IPS-15b (cell line): ENCODE measurements around the gene IFI30.
A peak's percentile ranks its signal among the peaks of the same experiment; 100 is the strongest.
"Not testable (repeated sequence)": the region's sequence is repeated elsewhere in the genome, so short reads cannot be mapped to it uniquely, and the experiment has no call there.

Source experiments
- H3K27me3 ChIP-seq: one replicate; pipeline ENCODE4 v1.6.1; 2013; ENCODE audit warnings: low read length; ENCODE audit not compliant: control insufficient read depth, insufficient read depth
- H3K36me3 ChIP-seq: one replicate; pipeline ENCODE4 v1.6.1; 2013; ENCODE audit warnings: low read length; ENCODE audit not compliant: control insufficient read depth, insufficient read depth
- H3K4me1 ChIP-seq: one replicate; pipeline ENCODE4 v1.6.1; 2013; ENCODE audit warnings: mild to moderate bottlenecking, low read length; ENCODE audit not compliant: control insufficient read depth, insufficient read depth
- H3K4me3 ChIP-seq: one replicate; pipeline ENCODE4 v1.5.1; 2013; ENCODE audit warnings: low read depth, low read length
- H3K9ac ChIP-seq: one replicate; pipeline ENCODE4 v1.6.1; 2013; ENCODE audit warnings: low read depth, mild to moderate bottlenecking, low read length
- H3K9me3 ChIP-seq: one replicate; pipeline ENCODE4 v1.6.1; 2013; ENCODE audit warnings: mild to moderate bottlenecking, low read length; ENCODE audit not compliant: control insufficient read depth, insufficient read depth

Gene IFI30

DNA sequence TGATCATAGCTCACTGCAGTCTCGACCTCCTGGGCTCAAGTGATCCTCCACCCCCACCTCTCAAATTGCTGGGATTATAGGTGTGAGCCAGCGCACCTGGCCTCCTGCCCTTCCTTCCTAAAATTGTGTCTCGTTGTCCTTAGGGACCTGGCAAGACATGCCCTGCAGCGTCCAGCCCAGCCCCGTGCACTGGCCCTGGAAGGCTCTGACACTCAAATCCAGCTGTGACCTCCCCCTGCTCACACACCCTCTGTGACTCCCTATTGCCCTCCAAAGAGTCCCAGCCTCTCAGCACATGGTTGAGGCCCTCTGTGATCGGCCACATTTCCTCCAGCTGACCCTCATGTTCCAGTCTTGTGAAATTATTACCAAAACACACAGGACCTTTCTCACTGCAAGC, 24.3 kb downstream of the IFI30 start:
- H3K4me3 ChIP-seq = no peak overlapping the region
- peaks cover 4% of the 10 kb centered on the region for H3K4me1 ChIP-seq
- H3K9ac ChIP-seq = no peak overlapping the region
- H3K9me3 ChIP-seq = no peaks in the 10 kb centered on the region
- no peaks in the 10 kb centered on the region for H3K27me3 ChIP-seq
- H3K36me3 ChIP-seq = peaks cover 32% of the 10 kb centered on the region

DNA sequence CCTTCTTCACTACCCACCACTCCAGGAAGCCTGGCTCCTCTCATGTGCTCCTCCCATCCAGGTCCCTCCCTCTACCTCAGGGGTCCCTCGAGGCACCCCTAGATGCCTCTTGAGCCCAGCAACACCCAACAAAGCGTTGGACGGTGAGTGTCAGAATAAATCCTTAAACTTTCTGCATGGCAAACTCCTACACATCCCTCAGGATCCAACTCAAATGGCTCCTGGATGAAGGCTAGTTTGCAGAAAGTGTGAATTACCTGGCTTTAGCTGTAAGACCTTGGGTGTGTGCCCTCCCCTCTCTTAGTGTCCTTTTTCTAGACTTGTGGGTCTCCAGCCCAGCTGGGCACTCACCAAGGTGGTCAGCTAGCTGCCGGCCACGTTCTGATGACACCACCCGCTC, 24.8 kb downstream of the IFI30 start:
- H3K36me3 ChIP-seq = peaks cover 32% of the 10 kb centered on the region
- no peak overlapping the region for H3K4me3 ChIP-seq
- H3K9me3 ChIP-seq = no peaks in the 10 kb centered on the region
- peaks cover 4% of the 10 kb centered on the region for H3K4me1 ChIP-seq
- H3K27me3 ChIP-seq = no peaks in the 10 kb centered on the region
- no peak overlapping the region for H3K9ac ChIP-seq

DNA sequence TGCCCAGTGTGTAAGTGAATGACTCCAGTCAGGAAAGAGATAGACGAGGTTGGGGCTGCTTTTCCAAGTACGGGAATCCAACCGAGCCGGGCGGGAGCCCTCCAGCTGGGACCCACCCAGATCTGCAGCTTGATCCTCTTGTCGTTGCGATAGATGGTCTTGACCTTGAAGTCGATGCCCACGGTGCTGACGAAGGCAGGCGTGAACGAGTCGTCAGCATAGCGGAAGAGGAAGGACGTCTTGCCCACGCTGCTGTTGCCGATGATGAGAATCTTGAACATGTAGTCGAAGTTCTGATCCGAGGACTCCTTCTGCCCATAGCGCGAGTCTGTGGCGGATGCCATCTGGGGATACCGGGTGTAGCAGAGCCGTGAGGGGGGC, 28.8 kb downstream of the IFI30 start:
- Histone ChIP-seq H3K9ac (no peak overlapping the region), H3K27me3 (no peaks in the 10 kb centered on the region), H3K4me1 (no peaks in the 10 kb centered on the region), H3K4me3 (peak overlapping the region; percentile 95), H3K36me3 (peaks cover 18% of the 10 kb centered on the region), H3K9me3 (no peaks in the 10 kb centered on the region)

DNA sequence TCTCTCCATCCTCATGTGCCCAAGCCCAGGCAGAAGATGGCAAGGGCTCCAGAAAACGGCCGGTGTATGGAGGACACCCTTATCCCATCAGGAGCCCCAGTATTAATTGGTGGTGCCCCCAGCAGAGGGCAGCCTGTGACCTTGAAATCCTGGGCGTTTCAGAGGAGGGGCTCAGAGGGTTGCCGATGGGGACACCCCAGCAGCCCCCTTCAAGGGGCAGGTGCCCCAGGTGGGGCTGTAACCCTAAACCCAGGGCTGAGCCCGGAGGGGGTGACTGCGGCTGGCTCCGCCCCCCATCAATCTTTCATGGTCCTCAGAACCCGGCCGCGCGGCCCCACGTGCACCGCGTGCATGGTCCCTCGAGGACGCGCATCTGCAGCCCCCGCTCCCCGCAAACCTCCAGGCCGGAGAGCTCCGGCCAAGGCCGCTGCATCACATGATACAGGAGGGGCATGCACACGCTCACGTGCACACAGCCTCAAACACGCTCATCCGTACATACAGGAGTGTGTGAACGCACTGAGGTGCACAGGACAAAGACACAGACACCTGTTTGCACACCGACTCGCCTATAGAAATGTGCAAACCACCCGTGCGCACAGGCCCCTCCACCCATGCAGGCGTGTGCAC, 29.3 kb downstream of the IFI30 start:
- no peaks in the 10 kb centered on the region for H3K9me3 ChIP-seq

DNA sequence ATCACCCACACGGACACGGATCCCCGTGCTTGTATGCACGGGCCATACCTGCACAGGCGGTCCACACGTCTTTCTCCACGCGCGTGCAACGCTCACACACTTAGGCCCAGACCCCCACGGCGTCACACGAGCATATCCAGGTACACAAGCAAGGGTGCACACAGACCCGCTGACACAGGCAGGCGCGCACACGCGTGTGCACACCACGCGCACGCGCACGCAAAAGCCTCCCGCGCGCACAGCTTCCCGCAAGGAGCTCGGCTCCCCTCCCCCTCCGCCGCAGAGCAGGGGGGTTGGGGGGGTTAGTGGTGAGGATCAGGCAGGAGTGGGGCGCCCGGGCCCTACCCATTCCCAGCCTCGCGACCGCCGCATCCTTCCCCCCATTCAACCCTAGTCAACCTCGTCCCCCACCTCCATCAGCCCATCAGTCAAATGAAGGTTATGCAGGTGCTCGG, 29.8 kb downstream of the IFI30 start:
- H3K4me1 ChIP-seq = peaks cover 4% of the 10 kb centered on the region
- no peaks in the 10 kb centered on the region for H3K27me3 ChIP-seq
- no peaks in the 10 kb centered on the region for H3K9me3 ChIP-seq
- peak overlapping the region; percentile 76 for H3K9ac ChIP-seq
- peaks cover 9% of the 10 kb centered on the region for H3K36me3 ChIP-seq
- peak overlapping the region; percentile 95 for H3K4me3 ChIP-seq

More for the DNA sequence above, 29.3 kb downstream of the IFI30 start:
- no peaks in the 10 kb centered on the region for H3K27me3 ChIP-seq
- H3K4me1 ChIP-seq = peaks cover 1% of the 10 kb centered on the region
- peak overlapping the region; percentile 95 for H3K4me3 ChIP-seq
- H3K36me3 ChIP-seq = peaks cover 14% of the 10 kb centered on the region
- H3K9ac ChIP-seq = peak overlapping the region; percentile 76

DNA sequence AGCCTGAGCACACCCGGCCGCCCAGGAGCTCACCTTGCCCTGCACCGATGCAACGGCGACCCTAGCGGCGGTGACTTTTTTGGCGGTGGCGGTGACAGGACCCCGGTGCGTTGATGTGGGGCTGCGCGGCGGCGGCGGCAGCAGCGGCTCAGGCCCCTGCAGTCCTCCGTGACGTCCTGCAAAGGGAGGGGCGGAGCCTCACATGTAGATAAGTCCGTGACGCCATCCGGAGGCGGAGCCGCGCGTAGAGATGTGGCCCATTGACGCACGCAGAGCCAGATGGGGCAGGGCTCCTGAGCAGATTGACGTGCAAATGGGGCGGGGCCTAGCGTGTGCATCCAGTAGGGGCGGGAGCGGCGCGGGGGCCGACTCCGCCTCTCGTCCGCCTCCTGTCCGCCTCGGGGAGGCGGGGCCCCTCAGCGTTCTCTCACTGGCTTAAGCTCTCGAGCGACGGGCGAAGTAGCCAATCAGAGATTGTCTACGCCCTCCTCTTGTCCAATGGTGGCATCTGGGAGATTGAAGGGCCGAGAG, 30.3 kb downstream of the IFI30 start, which contains the start of gene RAB3A:
Gene RAB3A (minus strand): TSS at position 180 of the 531 bp plus-strand sequence. CDS start 1,302 bp downstream, outside the sequence.
- H3K27me3 ChIP-seq = no peaks in the 10 kb centered on the region
- H3K9ac ChIP-seq = peak within 1 kb of the TSS; percentile 81
- peaks cover 4% of the 10 kb centered on the region for H3K4me1 ChIP-seq
- no peaks in the 10 kb centered on the region for H3K9me3 ChIP-seq
- peaks cover 5% of the 10 kb centered on the region for H3K36me3 ChIP-seq
- H3K4me3 ChIP-seq = peak within 1 kb of the TSS; percentile 95

DNA sequence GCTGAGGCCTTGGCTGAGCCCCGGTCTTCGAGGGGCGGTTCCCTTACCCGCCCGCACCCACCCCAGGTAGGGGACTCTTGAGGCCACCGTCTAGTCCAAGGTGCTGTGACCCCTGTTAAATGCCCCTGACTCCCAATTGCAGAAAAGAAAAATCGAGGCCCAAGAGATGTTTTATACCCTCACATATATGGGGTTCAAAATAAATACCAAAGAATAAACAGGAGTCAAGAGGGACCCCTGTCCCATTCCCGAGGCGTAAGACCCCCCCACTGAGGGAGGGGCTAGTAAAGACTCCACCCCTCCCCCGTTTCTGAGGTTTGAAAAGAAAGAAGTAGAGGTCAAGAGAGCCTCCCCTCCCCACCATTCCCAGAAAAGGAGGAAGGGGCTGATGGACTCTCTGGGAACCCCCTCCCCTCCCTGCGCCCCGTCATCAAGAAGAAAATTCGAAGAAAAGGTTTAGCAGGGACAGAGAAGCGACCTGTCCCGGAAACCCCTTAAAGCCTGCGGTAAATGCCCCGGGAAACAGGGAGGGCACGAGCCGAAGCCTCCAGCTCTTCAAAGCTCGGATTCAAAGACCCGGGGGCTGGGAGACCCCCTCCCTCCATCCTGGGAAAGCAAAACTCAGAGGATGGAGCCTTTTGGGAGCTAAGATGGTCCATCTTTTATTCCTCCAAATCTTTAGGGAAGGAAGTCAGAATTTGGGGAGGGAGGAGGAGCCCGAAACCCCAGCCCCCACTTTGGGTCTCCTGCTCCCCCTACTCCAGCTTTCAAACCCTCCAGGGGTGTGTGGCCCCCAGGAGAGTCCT, 31.0 kb downstream of the IFI30 start:
- Histone ChIP-seq H3K9me3 (no peaks in the 10 kb centered on the region), H3K4me1 (peaks cover 4% of the 10 kb centered on the region), H3K27me3 (no peaks in the 10 kb centered on the region), H3K36me3 (peaks cover 5% of the 10 kb centered on the region), H3K4me3 (peak overlapping the region; percentile 69), H3K9ac (peak overlapping the region; percentile 81)

DNA sequence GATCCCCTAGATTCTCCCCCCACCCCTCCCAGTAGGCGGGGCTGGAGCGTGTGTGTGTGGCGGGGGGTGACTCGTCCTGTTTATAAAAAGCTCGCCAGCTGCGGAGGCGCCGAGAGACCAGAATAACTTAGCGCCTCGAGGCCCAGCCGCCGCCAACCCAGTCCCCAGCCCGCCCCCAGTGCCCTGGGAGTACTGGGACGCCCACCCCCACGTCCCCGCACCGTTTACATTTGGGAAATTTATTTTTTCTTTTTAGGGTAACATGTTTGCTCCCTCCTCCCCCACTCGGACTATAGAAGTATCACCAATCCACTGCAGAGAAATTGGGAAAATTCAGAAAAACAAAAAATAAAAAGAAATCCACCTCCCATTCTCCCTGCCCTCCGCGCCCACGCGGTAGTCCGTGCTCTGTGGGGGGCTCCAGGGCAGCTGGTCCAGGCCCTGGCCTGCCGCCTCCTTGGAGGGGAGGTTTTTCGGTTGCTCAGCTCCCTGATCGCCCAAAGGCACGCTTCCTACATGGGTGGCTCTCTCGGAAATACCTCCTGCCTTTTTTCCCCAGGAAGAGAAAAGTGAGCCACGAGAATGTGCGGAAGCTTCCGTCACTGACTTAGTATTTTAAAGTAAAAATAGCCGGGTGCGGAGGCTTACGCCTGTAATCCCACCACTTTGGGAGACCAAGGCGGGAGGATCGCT, 31.7 kb downstream of the IFI30 start:
- no peaks in the 10 kb centered on the region for H3K9me3 ChIP-seq
- no peaks in the 10 kb centered on the region for H3K27me3 ChIP-seq
- peak overlapping the region; percentile 69 for H3K4me3 ChIP-seq
- H3K9ac ChIP-seq = peak overlapping the region; percentile 81
- peaks cover 2% of the 10 kb centered on the region for H3K36me3 ChIP-seq
- H3K4me1 ChIP-seq = peaks cover 4% of the 10 kb centered on the region

DNA sequence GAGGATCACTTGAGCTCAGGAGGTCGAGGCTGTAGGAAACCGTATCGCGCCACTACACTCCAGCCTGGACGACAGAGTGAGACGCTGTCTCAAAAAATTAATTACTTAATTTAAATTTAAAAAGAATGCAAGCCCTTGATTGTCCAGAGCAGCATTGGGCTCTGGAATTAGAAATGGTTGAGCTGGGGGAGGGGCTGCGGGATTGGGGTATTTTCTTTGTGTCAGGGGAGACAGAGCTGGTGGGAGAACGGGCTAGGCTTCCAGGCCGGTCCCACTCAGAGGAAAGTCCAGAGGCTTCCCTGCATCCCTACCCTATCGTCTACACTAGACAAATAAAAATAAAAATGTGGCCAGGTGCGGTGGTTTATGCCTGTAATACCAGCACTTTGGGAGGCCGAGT, 32.4 kb downstream of the IFI30 start:
- Histone ChIP-seq H3K9ac (peak overlapping the region; percentile 38), H3K9me3 (no peaks in the 10 kb centered on the region), H3K4me1 (peaks cover 4% of the 10 kb centered on the region), H3K27me3 (no peaks in the 10 kb centered on the region), H3K4me3 (peak overlapping the region; percentile 69), H3K36me3 (no peaks in the 10 kb centered on the region)

DNA sequence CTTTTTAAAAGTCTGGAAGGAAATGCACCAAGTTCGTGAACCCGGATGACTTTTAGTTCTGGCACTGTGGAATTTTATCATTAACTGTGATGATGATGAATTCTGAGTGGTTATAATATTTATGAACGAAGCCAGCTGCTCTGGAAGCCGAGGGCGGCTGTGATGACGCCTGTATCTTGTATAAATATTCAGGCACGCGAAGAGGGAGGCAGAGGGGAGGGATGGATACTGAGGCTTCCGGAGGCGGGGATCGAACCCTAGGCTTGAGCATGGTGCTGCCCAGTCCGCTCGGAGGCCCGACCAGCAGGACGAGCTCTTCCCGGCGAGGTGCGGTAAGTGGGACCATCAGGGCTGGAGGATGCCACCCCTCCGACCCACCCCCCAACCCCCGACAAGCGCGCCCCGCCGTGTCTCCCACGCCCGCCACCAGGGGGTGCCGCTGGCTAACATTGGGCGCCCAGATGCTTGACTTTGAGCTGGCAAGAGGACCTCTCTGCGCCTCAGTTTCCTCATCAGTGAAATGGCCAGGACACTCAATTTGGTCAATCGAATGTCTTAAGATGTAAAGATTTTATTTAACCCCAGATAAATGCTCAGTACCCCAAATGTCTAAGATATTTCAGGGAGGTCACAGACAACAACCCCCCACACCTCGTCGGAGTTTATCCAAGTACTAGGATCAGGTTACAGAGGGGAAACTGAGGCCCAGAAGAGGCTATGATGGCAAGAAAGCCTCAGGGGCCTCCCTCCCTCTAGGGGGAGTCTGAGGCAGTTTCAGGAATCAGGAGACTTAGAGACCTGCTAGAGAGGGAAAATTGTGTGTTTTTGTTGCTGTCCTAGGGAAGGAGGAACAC, 34.7 kb downstream of the IFI30 start:
- Histone ChIP-seq H3K27me3 (no peaks in the 10 kb centered on the region), H3K4me3 (no peak overlapping the region), H3K4me1 (peaks cover 4% of the 10 kb centered on the region), H3K9me3 (no peaks in the 10 kb centered on the region), H3K36me3 (peaks cover 2% of the 10 kb centered on the region), H3K9ac (no peak overlapping the region)

DNA sequence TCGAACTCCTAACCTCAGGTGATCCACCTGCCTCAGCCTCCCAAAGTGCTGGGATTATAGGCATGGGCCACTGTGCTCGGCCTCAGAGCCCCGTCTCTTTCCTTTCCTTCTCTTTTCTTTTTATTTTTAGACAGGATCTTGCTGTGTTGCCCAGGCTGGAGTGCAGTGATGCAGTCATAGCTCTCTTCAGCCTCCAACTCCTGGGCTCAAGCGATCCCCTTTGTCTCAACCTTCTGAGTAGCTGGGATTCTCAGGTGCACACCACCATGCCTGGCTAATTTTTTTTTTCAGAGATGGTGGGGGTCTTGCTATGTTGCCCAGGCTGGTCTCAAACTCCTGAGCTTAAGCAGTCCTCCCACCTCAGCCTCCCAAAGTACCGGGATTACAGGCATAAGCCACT, 36.3 kb downstream of the IFI30 start:
- H3K4me1 ChIP-seq, H3K27me3 ChIP-seq: not testable (repeated sequence)

More for the DNA sequence above, 36.3 kb downstream of the IFI30 start:
- not testable (repeated sequence) for H3K9me3 ChIP-seq, H3K9ac ChIP-seq, H3K4me3 ChIP-seq, H3K36me3 ChIP-seq
